Neural progenitor cell (in vitro differentiated cells): Measurements from ENCODE around the gene ANKRD39.

Experiments used
- CTCF ChIP-seq: fragments of 200-600 bp; sonication (generic); IDR thresholded peaks from 2 replicates; pipeline ENCODE4 v1.5.1; 2017; ENCODE audit warnings: antibody characterized with exemption, mild to moderate bottlenecking
- EZH2phosphoT487 ChIP-seq: fragments of 200-600 bp; sonication (generic); IDR thresholded peaks from 2 replicates; pipeline ENCODE4 v1.6.1; 2017; ENCODE audit warnings: antibody characterized with exemption

GRCh38 chr2:96859681-96860064, 1.9 kb upstream of the ANKRD39 start:
- TF ChIP-seq CTCF (no peak), EZH2phosphoT487 (no peak)
